Amygdala (tissue), 56 donors: ENCODE measurements around the gene WDR88.
"Not testable (repeated sequence)": the region's sequence is repeated elsewhere in the genome, so short reads cannot be mapped to it uniquely, and the experiment has no call there.

Experiments used
- DNase-seq, 56 donors: peaks; one replicate each; lab custom pipeline; 2025; lab: John Stamatoyannopoulos, UW

Gene WDR88

GRCh38 chr19:33208371-33208895 is 76.5 kb downstream of the WDR88 start:
- DNase-seq: peak in 1 of 56 donors; percentile 24

DNA sequence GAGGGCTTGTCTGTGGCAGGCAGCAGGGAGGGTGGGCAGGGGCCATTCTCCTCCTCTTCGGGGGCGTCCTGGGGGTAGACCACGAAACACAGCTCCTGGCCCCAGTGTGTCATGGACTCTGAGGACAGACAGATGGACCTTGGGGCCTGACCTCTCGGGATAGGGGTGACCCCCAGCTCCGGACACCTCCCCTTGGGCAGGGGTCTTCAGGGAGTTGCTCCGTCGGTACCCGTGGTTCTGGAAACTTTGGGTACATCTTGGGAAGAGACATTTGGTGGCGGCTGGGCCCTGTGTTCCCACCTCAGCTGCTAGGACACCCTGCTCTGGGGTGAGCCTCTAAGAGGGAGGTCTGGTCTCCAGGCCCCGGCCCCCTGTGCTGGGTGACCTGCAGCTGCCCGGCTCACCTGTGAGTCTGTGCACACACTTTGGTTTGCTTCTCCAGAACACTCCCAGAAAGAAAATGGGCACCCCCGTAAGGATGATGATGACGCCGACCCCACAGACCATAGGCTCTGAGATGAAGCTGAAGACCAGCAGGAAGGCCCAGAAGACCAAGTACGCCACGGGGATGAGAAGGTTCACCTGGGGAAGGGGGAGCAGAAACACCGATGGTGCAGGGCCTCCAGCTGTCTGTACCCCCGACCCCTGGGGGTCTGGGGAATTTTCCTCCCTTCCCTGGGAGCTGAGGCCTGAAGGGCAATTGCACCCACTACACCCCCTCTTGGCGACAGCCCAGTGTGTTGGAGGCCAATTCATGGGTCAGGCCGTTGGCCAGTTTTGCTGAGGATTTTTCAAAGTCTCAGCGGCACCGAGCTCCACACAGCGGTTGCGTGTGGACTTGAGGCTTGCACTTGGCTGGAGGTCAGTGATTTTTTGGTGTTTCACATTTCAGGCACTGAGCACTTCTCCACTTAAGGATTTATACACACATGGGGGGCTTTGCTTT is 77.3 kb downstream of the WDR88 start:
- DNase-seq: peak in 9 of 56 donors; percentile 22 to 44 (median 34)

DNA sequence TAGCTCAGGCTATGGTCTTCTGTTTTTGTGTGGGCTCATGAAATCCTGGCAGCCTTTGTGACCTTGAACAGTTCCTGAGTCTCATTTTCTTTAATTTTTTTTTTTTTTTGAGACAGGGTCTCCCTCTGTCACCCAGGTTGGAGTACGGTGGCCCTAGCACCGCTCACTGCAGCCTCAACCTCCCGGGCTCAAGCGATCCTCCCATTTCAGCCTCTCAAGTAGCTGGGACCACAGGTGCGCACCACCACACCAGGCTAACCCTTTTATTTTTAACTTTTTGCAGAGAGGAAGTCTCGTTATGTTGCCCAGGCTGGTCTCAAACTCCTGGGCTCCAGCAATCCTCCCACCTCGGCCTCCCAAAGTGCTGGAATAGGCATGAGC is 77.9 kb downstream of the WDR88 start:
- DNase-seq: not testable (repeated sequence)

GRCh38 chr19:33210266-33210940 is 78.5 kb downstream of the WDR88 start:
- no peak for DNase-seq

- no peak for DNase-seq
These were observed 80.0 kb downstream of the WDR88 start for GRCh38 chr19:33211794-33212435.

- peak in 9 of 56 donors; percentile 8 to 62 (median 30) for DNase-seq
These were observed 80.7 kb downstream of the WDR88 start for GRCh38 chr19:33212436-33213172.

- DNase-seq: no peak
These were observed 82.7 kb downstream of the WDR88 start for GRCh38 chr19:33214596-33214995.

DNA sequence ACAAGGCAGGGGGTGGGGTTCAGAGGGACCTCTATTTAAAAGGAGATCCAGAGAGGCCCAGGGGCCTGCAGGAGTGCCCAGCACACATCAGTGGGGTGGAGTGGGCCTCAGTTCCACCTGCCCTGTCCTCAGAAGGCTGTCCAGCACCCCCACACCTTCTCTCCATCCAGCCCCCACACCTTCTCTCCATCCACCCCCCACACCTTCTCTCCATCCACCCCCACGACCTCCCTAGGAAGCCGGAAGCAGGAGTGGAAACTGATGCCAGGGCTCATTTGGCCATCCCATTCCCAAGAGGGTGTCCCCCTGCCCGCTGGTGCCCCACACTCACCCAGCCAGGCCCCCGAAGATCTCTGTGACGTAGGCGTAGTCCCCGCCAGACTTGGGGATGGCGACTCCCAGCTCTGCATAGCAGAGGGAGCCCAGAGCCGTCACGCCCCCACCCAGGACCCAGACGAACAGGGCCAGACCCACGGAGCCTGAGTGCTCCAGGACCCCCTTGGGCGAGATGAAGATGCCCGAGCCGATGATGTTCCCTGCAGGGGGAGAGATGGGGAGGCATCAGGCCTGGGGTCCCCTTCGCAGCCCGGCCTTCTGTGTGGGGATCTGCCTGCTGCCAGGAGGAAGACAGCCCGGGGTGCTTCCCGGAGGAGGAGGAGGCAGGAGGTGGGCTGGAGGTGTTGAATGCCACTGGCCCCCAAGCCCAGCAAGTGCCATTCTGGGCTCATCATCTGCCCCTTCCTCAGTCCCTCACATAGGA is 83.7 kb downstream of the WDR88 start:
- no peak for DNase-seq

- DNase-seq: no peak
These were observed 84.4 kb downstream of the WDR88 start for GRCh38 chr19:33216198-33216830.

DNA sequence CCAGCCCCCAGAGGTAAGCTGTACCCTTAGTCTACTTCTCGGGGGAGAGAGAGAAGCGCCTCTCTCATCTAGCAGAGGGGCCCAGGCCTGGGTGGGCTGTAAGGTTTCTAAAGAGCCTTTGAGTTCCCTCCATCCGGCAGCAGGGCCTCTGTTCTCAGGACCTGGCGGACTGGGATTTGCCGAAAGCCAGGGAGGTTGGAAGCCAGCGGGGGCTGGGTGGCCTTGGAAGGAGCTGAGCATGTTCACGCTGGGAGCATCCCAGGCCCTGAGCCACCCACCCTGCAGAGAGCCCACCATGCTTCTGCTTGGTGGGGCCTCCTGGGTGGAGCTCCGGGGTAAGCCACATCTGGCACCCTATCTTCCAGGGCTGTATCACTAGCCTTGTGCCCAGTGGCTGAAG is 86.0 kb downstream of the WDR88 start:
- DNase-seq: peak in 9 of 56 donors; percentile 14 to 52 (median 37)

GRCh38 chr19:33219261-33219815 is 87.4 kb downstream of the WDR88 start:
- DNase-seq: peak in 8 of 56 donors; percentile 13 to 37 (median 26)

DNA sequence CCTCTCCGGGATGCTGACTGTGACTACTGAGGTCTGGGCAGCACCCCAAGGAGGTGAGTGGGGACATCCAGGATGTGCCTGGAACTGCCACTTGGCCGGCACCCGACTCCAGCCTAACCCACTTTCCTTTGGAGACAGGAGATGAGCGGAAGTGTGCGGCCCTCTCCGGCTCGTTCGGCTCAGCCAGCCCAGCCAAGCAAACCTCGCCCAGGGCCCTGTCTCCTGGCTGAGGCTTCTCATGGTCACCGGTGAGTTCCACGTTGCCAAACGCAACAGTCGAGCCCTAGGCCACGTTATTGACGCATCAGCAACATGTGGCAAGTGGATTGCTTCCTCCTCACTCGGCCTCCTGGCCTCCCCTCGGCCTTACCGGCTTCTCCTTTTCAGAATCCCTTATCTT is 88.2 kb downstream of the WDR88 start:
- DNase-seq: no peak

GRCh38 chr19:33220735-33221134 is 88.8 kb downstream of the WDR88 start:
- no peak for DNase-seq

DNA sequence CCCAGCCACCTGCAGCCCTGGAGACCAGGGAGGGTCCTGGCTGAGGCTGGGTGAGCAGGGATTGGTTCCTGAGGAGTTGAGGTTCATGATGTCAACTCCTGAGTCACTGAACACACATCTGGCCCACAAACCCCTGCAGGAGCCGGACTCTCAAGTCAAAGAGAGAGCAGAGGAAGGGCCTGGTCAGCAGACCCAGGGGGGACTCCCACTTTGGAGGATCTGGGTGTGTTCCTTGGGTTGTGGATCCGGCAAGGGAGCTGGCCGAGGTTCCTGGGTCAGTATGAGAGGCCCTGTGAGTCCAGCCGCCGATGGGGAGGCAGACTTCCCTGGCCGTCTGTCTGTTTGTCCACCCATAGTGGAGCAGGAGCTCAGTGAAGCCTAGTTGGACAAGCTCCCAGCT is 89.7 kb downstream of the WDR88 start:
- peak in 1 of 56 donors; percentile 17 for DNase-seq

DNA sequence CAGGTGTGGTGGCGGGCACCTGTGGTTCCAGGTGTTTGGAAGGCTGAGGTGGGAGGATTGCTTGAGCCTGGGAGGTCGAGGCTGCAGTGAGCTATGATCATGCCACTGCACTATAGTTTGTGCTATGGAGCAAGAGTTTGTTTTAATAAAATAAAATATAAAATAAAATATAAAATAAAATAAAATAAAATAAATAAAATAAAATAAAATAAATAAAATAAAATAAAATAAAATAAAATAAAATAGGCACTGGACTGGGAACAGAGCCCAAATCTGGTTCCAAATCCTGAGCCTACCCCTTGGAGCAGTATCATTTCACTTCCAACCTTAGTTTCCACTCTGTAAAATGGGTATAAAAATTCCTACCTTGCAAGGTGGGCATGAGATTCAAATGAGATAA is 90.3 kb downstream of the WDR88 start:
- not testable (repeated sequence) for DNase-seq

DNA sequence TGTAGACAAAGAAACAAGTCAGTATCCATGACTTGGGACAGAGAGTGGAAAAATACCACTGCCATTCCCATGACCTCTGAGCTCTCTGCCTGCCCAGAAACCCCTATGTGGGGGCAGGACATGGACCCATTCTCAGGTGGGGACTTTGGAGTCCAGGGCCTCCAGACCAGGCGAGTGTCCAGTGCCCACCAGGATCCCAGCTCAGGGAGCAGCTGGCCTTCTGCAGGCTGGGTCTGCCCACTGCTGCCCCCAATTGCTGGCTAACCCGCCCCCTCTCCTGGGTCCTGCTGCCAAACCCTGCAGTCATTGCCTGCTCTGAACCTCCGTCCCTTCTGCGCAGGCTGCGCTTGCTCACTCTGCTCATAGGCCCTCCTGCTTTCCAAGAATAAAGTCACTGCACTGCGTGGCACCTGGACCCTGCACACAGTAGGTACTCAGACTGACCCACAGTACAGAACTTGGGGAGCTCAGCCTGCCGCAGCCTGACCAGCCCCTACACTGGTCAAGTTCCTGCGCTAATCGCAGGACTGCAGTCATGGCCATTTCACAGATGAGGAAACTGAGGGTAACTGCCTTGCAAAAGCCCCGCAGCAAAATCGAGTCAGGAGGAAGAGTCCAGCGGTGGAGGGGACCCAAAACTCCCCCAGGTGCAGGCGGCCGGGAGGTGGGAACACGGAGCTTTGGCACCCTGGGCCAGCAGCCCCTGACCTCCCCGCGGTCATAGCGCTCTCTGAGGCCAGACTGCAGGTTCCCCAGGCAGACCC is 93.0 kb downstream of the WDR88 start:
- no peak for DNase-seq
